Fibroblast of skin of back (primary cell): Measurements from ENCODE around the gene CNOT1.
"Not testable (repeated sequence)": the region's sequence is repeated elsewhere in the genome, so short reads cannot be mapped to it uniquely, and the experiment has no call there.

Experiments
- DNase-seq: peaks from one replicate; pipeline ENCODE4 v3.0.0-alpha.2; 2013

Gene CNOT1

DNA sequence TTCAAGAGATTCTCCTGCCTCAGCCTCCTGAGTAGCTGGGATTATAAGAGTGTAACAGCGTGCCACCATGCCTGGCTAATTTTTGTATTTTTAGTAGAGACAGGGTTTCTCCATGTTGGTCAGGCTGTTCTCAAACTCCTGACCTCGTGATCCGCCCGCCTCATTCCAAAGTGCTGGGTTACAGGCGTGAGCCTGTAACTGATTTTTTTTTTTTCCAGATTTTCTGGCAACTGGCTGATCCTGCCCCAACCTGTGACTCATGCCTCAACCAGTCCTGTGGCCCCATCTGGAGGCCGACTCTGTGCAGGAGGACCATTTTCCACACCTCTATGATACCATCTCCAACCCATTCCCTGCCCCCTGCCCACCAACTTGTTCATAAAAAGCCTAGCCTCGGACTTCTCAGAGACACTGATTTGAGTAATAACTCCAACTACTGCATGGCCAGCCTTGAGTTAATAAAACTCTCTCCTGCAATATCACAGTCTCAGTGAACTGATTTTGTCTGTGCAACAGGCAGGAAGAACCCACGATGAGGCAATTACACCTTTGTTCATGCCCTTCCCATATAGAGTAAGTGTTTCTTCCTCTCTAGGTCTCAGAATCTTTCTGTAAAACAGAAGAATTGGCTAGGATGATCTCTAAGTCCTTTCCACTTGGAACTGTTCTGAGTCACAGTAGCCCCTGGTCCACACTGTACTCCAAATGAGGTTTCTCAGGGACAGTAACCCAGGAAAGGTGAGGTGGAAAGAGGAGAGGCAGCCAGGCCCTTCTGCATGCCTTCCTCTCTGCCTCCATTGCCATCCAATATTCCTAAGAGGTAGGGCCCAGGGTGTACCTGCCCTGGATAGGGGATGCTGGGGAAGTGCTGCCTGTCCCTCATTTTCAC is 8.8 kb upstream of the CNOT1 start:
- DNase-seq: peak; percentile 78

- not testable (repeated sequence) for DNase-seq
Measured at GRCh38 chr16:58637021-58637420, 7.4 kb upstream of the CNOT1 start.

DNA sequence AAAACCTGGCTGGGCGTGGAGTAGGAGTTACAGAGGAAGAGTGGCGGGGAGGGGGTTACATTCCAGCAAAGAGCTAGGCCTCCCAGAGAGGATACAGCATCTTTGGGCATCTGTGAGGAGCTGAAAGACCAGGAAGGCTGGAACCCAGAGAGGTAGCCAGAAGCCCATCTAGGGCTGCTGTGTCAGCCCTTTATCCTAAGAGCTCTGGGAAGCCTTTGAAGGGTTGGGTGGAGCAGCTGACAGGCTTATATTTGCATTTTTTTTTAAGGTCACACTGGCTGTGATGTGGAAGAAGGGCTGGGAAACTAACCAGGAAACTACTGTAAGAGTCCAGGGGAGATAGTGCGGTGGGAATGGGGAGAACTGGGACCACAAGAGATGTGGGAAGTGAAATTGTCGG is 6.8 kb upstream of the CNOT1 start:
- no peak for DNase-seq

- DNase-seq: no peak
Measured at GRCh38 chr16:58635502-58635901, 5.9 kb upstream of the CNOT1 start.

- DNase-seq: no peak
Measured at GRCh38 chr16:58634265-58634802, 4.7 kb upstream of the CNOT1 start.

DNA sequence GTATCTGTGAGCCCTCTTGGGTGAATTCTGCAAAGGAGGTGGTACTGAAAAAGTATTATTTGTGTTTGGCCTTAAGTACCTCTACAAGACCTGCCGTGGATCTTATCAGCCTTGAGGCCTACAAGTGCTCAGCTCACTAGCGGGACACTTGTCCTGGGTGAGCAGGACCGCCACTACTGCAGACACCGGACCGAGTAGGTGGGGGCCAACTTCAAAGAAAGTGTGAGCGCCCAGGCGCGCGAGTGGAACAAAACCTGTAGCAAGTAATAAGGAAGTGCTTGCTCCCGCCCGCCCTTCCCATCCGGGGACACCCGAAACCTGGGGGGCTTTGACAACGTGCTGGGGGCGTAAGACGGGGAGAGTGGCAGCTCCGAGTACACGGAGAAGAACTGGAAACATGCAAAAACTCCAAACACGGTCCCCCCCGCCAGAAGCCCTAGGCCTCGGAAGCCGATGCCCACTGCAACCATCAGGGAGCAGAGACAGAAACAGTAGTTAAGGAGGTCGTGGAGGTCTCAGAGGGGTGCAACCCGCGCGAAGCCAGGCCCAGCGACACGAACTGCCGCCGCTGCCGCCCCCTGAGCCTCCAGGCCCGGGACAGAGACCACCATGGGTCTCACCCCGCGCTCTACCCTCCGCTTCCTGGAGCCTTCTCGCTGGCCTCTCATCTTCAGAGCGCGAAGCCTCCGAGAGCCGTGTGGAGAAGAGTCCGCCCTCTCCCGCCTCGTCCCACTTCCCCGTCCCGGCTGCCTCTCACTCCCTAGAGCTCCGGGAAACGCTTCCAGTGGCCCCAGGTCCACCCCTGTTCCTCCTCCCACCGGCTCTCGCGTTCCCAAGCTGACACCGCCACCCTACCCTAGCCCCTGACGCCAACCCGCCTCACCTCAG is 537 bp downstream of the CNOT1 start:
- DNase-seq: peak; percentile 11

- DNase-seq: no peak
Measured at GRCh38 chr16:58624209-58624608, 5.4 kb downstream of the CNOT1 start.

DNA sequence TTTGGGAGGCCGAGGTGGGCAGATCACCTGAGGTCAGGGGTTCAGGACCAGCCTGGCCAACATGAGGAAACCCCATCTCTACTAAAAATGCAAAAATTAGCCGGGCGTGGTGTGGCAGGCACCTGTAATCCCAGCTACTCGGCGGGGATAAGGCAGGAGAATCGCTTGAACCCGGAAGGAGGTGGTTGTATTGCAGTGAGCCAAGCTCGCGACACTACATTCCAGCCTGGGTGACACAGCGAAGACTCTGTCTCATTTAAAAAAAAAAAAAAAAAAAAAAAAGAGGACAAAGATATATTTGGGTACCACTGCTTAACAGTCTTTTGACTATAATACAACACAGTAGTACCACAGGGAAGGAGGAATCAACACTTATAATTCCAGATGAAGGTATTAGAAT is 9.2 kb downstream of the CNOT1 start:
- DNase-seq: no peak

DNA sequence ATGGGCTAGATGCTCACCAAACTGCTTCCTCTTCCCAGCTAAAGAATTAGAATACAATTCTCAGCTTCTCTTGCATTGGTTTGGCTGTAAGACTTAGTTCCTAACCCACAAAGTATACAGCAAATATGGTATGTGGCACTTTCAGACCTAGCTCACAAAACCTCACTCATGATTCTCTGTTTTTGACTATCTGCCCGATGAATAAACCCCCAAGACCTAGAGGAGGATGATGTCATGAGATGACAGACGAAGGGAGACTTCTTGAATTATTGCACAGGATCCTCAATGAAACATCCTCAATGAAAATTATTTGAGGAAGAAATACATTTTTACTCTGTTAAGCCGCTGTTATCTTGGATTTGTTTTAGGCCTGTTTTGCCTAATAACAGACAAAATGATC is 14.3 kb downstream of the CNOT1 start:
- DNase-seq: no peak

- no peak for DNase-seq
Measured at GRCh38 chr16:58614860-58615259, 14.8 kb downstream of the CNOT1 start.

DNA sequence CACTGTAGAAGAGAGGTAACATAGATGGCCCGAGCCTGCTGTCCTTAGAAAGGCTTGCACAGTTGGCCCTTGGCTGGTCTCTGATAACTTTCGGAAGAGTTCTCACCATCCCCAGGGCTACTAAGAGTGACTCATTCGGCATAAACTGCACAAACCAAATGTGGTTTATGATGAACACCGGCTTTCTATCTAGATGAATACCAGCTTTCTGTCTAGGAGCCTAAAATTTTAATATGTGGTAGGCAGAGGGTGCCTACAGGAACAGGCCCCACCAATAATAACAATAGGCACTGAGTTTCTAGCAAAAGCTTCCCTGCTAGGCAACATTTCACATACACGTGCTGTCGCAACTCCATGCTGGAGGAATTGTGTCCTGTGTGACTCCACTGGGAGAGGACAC is 15.4 kb downstream of the CNOT1 start:
- peak; percentile 38 for DNase-seq

GRCh38 chr16:58612965-58613364 is 16.7 kb downstream of the CNOT1 start:
- not testable (repeated sequence) for DNase-seq

GRCh38 chr16:58608601-58609136 is 21.0 kb downstream of the CNOT1 start:
- no peak for DNase-seq

DNA sequence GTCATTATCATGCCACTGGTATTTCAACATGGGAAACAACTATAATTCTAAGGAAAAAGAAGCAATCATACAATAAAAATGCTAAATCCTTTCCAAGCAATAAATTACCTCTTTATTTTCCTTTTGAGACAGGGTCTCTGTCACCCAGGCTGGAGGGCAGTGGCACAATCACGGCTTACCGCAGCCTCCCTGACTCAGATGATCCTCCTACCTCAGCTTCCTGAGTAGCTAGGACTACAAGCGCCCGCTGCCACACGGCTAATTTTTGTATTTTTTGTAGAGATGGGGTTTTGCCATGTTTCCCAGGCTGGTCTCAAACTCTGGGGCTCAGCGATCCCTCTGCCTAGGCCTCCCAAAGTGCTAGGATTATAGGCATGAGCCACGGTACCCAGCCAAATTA is 24.1 kb downstream of the CNOT1 start:
- DNase-seq: no peak

GRCh38 chr16:58591083-58591482 is 38.5 kb downstream of the CNOT1 start:
- DNase-seq: no peak

DNA sequence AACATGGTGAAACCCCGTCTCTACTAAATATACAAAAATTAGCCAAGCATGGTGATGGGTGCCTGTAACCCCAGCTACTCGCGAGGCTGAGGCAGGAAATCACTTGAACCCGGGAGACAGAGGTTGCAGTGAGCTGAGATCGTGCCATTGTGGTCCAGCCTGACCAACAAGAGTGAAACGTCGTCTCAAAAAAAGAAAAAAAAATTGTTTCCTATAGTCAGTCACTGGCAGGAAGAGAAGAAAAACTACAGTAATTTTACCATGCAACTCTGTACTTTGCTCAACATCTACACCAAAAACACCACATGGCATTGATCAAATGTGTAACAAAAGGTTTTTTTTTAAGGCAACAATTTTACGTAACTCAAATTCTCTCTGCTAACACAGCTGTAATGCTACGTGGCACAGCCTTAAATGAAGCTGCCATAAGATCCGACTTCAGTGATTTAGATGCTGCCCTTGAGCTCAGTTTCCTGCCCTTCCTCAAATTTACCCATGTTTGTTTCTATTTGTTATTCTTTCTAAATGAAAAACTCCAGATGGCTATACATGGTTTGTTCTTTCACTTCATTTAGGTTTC is 40.2 kb downstream of the CNOT1 start:
- DNase-seq: no peak

- DNase-seq: no peak
Measured at GRCh38 chr16:58588406-58588805, 41.2 kb downstream of the CNOT1 start.

GRCh38 chr16:58586340-58587030 is 43.1 kb downstream of the CNOT1 start:
- DNase-seq: no peak

DNA sequence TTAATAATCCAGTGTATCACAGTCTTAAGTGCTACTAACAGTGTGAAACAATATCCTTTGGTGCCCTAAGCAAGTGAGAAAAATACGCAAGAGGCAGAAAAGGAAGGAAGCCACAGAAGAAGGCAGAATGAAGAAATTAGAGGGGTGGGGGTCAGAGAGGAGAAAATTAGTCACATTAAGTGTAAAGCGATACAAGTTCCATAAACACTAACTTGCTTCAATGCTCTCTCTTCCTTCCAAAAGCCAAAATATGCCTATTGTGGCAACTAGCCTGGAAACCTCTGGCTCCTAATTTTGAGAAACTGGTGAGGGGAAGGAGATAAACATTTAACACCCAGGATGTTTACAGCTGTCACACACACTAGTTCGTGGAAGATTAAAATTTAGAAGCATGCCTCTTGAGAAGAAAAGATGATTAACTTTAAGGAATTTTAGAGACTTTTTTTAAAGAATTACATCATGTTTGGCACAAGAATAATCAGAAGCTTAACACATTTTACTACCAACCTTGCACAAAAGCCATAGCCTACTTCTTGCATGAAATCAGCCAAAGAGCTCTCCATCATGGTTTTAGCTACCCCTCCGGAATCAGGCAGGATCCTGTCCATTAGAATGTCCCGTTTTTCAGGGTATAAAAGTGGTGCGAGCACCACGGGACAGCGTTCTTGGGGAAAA is 44.7 kb downstream of the CNOT1 start:
- DNase-seq: no peak

- peak; percentile 18 for DNase-seq
Measured at GRCh38 chr16:58582971-58583765, 46.5 kb downstream of the CNOT1 start.

GRCh38 chr16:58582133-58582532 is 47.5 kb downstream of the CNOT1 start:
- DNase-seq: no peak
